ENCODE results near the gene PLOD3.

The PLOD3 gene

DNA sequence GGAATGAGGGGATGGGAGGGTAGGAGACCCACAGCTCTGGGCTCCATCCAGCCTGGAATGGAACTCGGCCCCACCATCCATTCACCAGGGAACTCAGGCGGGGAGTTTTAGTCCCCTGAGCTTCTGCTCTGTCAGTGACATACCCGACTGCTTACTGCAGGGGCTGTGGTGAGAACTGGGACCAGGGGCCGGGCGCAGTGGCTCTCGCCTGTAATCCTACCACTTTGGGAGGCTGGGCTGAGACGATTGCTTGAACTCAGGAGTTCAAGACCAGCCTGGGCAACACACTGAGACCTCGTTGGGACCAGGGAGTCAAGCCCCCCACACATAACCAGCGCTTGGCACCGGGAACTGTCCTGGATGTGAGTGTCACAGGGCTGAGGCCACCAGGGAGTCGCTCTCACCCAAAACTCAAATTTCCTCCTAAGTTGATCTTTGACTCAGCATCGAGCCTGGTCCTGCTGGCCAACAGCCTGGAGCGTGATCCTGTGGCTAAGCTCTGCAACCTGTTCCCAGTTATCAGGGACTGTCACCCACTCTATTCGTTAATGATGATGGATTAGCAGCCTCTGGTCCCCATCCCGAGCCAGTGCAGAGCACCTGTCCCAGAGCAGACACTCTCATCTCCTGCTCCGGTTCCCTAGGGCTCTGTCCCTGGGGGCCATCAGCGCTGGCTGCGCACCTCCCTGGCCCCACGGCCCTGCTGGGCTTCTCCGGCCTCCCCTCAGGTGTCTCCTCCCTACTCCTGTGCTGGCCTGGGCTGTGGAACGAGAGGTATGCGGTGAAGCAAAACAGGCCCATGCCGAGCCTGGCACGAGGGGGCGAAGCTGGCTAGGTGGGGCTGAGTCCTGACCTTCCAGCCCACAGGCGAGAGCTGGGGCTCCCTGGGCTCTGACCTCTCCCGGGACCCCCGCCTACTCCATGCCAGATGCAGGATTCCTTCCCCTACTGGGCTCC, 21.1 kb upstream of the PLOD3 start:
- peaks cover 24% of the 10 kb centered on the region in 2 donors for H3K36me3 ChIP-seq (ENCODE audit: control insufficient read depth in 2 of 2, insufficient read depth in 2 of 2, low read length in 2 of 2)
- H3K27me3 ChIP-seq (ENCODE audit: control insufficient read depth in 2 of 2, insufficient read depth in 2 of 2, low read length in 2 of 2), result no peaks in the 10 kb centered on the region
- no peaks in the 10 kb centered on the region for H3K9me3 ChIP-seq (ENCODE audit: control insufficient read depth in 2 of 2, low read length in 2 of 2)
- no peak overlapping the region for H3K9ac ChIP-seq (ENCODE audit: low read depth in 1 of 2, low read length in 2 of 2)
- peaks cover 23 to 47% of the 10 kb centered on the region in 2 donors for H3K4me1 ChIP-seq (ENCODE audit: control insufficient read depth in 2 of 2, insufficient read depth in 2 of 2, low read length in 2 of 2)
- no peak overlapping the region for H3K4me3 ChIP-seq (ENCODE audit: low read length in 2 of 2)
- H3K27ac ChIP-seq (ENCODE audit: low read depth in 2 of 2, low read length in 2 of 2), result peak overlapping the region; percentile 58 to 84

DNA sequence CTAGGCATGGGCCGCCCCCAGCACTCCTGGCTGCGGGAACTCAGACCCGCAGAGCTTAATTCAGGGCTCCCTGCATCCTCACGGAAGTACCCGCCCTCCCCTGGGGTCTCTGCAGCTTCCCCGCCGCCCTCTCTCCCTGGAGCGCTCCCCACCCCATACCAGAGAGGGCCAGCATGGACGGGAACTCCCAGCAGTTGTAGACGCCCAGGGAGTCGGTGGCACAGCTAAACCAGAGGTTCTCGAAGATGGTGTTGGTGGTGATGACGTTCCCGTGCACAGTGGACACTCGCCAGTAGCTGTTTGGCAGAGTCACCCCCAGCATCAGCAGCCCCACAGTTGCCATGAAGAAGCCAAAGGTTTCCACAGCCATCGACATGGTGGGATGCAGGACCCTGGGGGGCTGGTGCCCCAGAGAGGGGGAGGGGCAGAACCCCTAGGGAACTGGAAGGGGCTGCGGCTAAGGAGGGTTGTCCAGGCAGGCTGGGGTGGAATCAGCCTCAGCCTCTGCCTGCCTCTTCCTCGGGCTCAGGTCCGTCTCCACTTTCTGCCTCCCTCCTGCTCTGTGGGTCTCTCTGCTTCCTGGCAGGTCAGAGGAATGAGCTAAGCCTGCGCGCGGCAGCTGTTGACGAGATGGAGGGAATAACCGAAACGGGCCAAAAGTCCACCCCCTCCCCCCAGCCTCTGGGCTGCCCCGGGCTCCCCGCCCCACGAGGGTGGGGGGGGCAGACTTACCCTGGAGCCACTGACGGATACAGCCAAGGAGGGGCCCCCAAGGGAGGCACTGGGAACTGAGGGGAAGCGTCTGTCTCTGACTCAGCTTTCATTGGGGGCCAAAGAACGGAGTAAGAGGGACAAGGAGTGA, 20.1 kb upstream of the PLOD3 start, which contains the start of gene CLDN15:
Gene CLDN15 (minus strand): TSS at position 597 of the 862 bp plus-strand sequence. CDS start 221 bp downstream, at position 376.
- Histone ChIP-seq H3K27ac (ENCODE audit: low read depth in 2 of 2, low read length in 2 of 2) (peak within 1 kb of the TSS; percentile 58 to 84), H3K4me3 (ENCODE audit: low read length in 2 of 2) (peak within 1 kb of the TSS; percentile 62 to 63), H3K36me3 (ENCODE audit: control insufficient read depth in 2 of 2, insufficient read depth in 2 of 2, low read length in 2 of 2) (peaks cover 20 to 24% of the 10 kb centered on the region in 2 donors), H3K27me3 (ENCODE audit: control insufficient read depth in 2 of 2, insufficient read depth in 2 of 2, low read length in 2 of 2) (no peaks in the 10 kb centered on the region), H3K9ac (ENCODE audit: low read depth in 1 of 2, low read length in 2 of 2) (peak within 1 kb of the TSS; percentile 66 to 74), H3K9me3 (ENCODE audit: control insufficient read depth in 2 of 2, low read length in 2 of 2) (no peaks in the 10 kb centered on the region), H3K4me1 (ENCODE audit: control insufficient read depth in 2 of 2, insufficient read depth in 2 of 2, low read length in 2 of 2) (peaks cover 25 to 45% of the 10 kb centered on the region in 2 donors)

GRCh38 chr7:101236292-101236835, 19.0 kb upstream of the PLOD3 start:
- peak overlapping the region; percentile 62 to 63 for H3K4me3 ChIP-seq (ENCODE audit: low read length in 2 of 2)
- peak overlapping the region; percentile 66 to 74 for H3K9ac ChIP-seq (ENCODE audit: low read depth in 1 of 2, low read length in 2 of 2)
- peak overlapping the region; percentile 58 to 84 for H3K27ac ChIP-seq (ENCODE audit: low read depth in 2 of 2, low read length in 2 of 2)
- no peaks in the 10 kb centered on the region for H3K27me3 ChIP-seq (ENCODE audit: control insufficient read depth in 2 of 2, insufficient read depth in 2 of 2, low read length in 2 of 2)
- H3K36me3 ChIP-seq (ENCODE audit: control insufficient read depth in 2 of 2, insufficient read depth in 2 of 2, low read length in 2 of 2), result peaks cover 19 to 20% of the 10 kb centered on the region in 2 donors
- no peaks in the 10 kb centered on the region for H3K9me3 ChIP-seq (ENCODE audit: control insufficient read depth in 2 of 2, low read length in 2 of 2)
- peaks cover 33 to 53% of the 10 kb centered on the region in 2 donors for H3K4me1 ChIP-seq (ENCODE audit: control insufficient read depth in 2 of 2, insufficient read depth in 2 of 2, low read length in 2 of 2)

DNA sequence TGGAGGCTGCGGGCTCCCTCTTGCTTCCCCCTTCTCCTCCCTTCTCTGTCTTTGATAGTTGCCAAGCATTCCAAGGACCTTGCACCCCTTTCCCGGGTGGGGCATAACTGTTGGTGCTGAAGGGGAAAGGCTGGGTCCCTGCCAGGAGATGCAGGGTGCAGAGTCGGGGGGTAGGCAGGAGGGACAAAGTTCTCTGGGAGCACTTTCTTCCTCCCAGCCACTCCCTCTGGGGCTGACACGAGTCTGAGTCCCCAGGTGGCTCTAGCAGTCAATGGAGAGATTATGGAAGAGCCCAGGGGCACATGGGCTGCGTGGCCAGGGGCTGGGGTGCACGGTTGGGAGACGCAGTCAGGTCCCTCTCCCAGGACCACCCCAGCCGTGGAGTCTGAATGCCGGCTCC, 18.1 kb upstream of the PLOD3 start:
- H3K9me3 ChIP-seq (ENCODE audit: control insufficient read depth in 2 of 2, low read length in 2 of 2), result no peaks in the 10 kb centered on the region
- H3K4me1 ChIP-seq (ENCODE audit: control insufficient read depth in 2 of 2, insufficient read depth in 2 of 2, low read length in 2 of 2), result peaks cover 33 to 48% of the 10 kb centered on the region in 2 donors
- peaks cover 15% of the 10 kb centered on the region in 2 donors for H3K36me3 ChIP-seq (ENCODE audit: control insufficient read depth in 2 of 2, insufficient read depth in 2 of 2, low read length in 2 of 2)
- H3K27me3 ChIP-seq (ENCODE audit: control insufficient read depth in 2 of 2, insufficient read depth in 2 of 2, low read length in 2 of 2), result no peaks in the 10 kb centered on the region
- H3K4me3 ChIP-seq (ENCODE audit: low read length in 2 of 2), result peak overlapping the region; percentile 62 to 63
- H3K27ac ChIP-seq (ENCODE audit: low read depth in 2 of 2, low read length in 2 of 2), result peak overlapping the region; percentile 58 to 84
- peak overlapping the region; percentile 66 to 74 for H3K9ac ChIP-seq (ENCODE audit: low read depth in 1 of 2, low read length in 2 of 2)

DNA sequence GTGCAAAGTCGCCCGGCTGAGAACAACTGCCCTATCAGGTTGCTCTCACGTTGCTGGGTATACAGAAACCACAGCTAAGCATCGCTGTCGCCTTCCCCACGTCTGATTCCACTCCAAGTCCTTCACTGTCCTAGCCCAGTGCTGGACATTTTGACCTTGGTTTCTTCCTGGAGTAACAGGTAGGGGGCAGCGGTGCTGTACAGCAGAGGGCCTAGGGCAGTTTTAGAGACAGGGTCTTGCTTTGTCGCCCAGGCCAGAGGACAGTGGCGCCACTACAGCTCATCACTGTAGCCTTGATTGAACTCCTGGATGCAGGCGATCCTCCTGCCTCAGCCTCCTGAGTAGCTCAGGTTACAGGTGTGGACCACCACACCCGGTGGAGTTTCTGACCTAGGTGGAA, 17.7 kb upstream of the PLOD3 start:
- no peaks in the 10 kb centered on the region for H3K9me3 ChIP-seq (ENCODE audit: control insufficient read depth in 2 of 2, low read length in 2 of 2)
- peaks cover 33 to 47% of the 10 kb centered on the region in 2 donors for H3K4me1 ChIP-seq (ENCODE audit: control insufficient read depth in 2 of 2, insufficient read depth in 2 of 2, low read length in 2 of 2)
- H3K27me3 ChIP-seq (ENCODE audit: control insufficient read depth in 2 of 2, insufficient read depth in 2 of 2, low read length in 2 of 2), result no peaks in the 10 kb centered on the region
- peak overlapping the region; percentile 58 to 84 for H3K27ac ChIP-seq (ENCODE audit: low read depth in 2 of 2, low read length in 2 of 2)
- peaks cover 10 to 14% of the 10 kb centered on the region in 2 donors for H3K36me3 ChIP-seq (ENCODE audit: control insufficient read depth in 2 of 2, insufficient read depth in 2 of 2, low read length in 2 of 2)
- H3K4me3 ChIP-seq (ENCODE audit: low read length in 2 of 2), result peak overlapping the region in 1 of 2 donors; percentile 28
- peak overlapping the region in 1 of 2 donors; percentile 66 for H3K9ac ChIP-seq (ENCODE audit: low read depth in 1 of 2, low read length in 2 of 2)

DNA sequence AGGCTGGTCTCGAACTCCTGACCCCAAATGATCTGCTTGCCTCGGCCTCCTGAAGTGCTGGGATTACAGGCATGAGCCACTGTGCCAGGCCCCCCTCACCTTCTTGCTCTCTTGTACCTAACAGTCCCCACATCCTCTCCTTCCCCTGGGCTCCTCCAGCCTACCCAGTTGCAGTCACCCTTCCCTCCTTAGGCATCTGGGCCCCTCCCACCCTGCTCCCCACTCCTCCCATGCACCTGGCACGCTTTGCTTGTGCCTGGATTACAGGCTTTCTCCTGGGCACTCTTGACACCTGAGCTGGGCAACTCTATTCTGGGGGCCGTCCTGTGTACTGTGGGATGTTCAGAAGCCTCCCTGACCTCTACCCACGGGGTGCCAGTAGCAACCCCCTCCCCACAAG, 17.3 kb upstream of the PLOD3 start:
- Histone ChIP-seq H3K27me3 (ENCODE audit: control insufficient read depth in 2 of 2, insufficient read depth in 2 of 2, low read length in 2 of 2) (no peaks in the 10 kb centered on the region), H3K36me3 (ENCODE audit: control insufficient read depth in 2 of 2, insufficient read depth in 2 of 2, low read length in 2 of 2) (peaks cover 6 to 10% of the 10 kb centered on the region in 2 donors), H3K9ac (ENCODE audit: low read depth in 1 of 2, low read length in 2 of 2) (peak overlapping the region in 1 of 2 donors; percentile 66), H3K4me3 (ENCODE audit: low read length in 2 of 2) (peak overlapping the region in 1 of 2 donors; percentile 28), H3K9me3 (ENCODE audit: control insufficient read depth in 2 of 2, low read length in 2 of 2) (no peaks in the 10 kb centered on the region), H3K4me1 (ENCODE audit: control insufficient read depth in 2 of 2, insufficient read depth in 2 of 2, low read length in 2 of 2) (peaks cover 33 to 47% of the 10 kb centered on the region in 2 donors), H3K27ac (ENCODE audit: low read depth in 2 of 2, low read length in 2 of 2) (peak overlapping the region; percentile 58 to 84)

GRCh38 chr7:101233907-101234547, 16.6 kb upstream of the PLOD3 start:
- Histone ChIP-seq H3K27ac (ENCODE audit: low read depth in 2 of 2, low read length in 2 of 2) (no peak overlapping the region), H3K9me3 (ENCODE audit: control insufficient read depth in 2 of 2, low read length in 2 of 2) (no peaks in the 10 kb centered on the region), H3K9ac (ENCODE audit: low read depth in 1 of 2, low read length in 2 of 2) (no peak overlapping the region), H3K4me3 (ENCODE audit: low read length in 2 of 2) (no peak overlapping the region), H3K27me3 (ENCODE audit: control insufficient read depth in 2 of 2, insufficient read depth in 2 of 2, low read length in 2 of 2) (no peaks in the 10 kb centered on the region), H3K4me1 (ENCODE audit: control insufficient read depth in 2 of 2, insufficient read depth in 2 of 2, low read length in 2 of 2) (peaks cover 33 to 47% of the 10 kb centered on the region in 2 donors), H3K36me3 (ENCODE audit: control insufficient read depth in 2 of 2, insufficient read depth in 2 of 2, low read length in 2 of 2) (peaks cover 3 to 6% of the 10 kb centered on the region in 2 donors)

DNA sequence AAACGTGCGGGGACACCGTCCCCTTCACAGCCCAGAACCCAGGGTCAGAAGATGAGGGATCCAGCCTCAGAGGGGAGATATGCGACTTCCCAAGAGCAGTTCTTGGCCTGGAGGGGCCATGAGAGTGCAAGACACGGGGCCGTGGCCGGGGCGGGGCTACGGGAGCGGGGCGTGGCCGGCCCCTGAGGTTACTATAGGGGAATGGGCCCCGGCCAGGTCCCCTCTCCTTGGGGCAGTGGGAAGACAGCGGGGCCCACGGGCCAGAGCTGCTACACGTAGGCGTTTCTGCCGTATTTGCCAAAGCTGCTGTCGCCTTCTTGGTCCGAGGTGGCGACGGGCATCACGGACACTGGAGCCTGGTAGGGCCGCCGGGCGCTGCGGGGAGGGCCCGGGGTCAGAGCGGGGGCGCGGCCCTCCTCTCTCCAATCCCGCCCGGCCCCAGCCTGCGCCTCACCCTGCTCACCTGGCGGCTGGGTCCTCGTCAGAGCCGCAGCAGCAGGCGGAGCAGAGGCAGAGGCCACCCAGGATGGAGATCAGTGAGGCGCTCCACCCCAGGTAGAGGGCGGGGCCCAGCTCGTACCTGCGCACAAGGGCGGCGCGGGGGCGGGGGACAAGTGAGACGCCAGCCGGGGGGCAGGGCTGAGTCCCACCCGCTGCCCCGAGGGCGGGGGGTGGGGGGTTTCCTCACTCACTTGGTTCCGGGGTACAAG, 14.9 kb upstream of the PLOD3 start:
- Histone ChIP-seq H3K36me3 (ENCODE audit: control insufficient read depth in 2 of 2, insufficient read depth in 2 of 2, low read length in 2 of 2) (peaks cover 0 to 9% of the 10 kb centered on the region in 2 donors), H3K9ac (ENCODE audit: low read depth in 1 of 2, low read length in 2 of 2) (peak overlapping the region; percentile 54 to 67)

GRCh38 chr7:101231644-101232043, 14.3 kb upstream of the PLOD3 start:
- H3K4me1 ChIP-seq (ENCODE audit: control insufficient read depth in 2 of 2, insufficient read depth in 2 of 2, low read length in 2 of 2), result peaks cover 24 to 27% of the 10 kb centered on the region in 2 donors
- H3K4me3 ChIP-seq (ENCODE audit: low read length in 2 of 2), result peak overlapping the region; percentile 54 to 62
- peak overlapping the region; percentile 54 to 67 for H3K9ac ChIP-seq (ENCODE audit: low read depth in 1 of 2, low read length in 2 of 2)
- peaks cover 0 to 13% of the 10 kb centered on the region in 2 donors for H3K36me3 ChIP-seq (ENCODE audit: control insufficient read depth in 2 of 2, insufficient read depth in 2 of 2, low read length in 2 of 2)
- no peaks in the 10 kb centered on the region for H3K9me3 ChIP-seq (ENCODE audit: control insufficient read depth in 2 of 2, low read length in 2 of 2)
- H3K27me3 ChIP-seq (ENCODE audit: control insufficient read depth in 2 of 2, insufficient read depth in 2 of 2, low read length in 2 of 2), result no peaks in the 10 kb centered on the region
- H3K27ac ChIP-seq (ENCODE audit: low read depth in 2 of 2, low read length in 2 of 2), result peak overlapping the region; percentile 82 to 83

More for the DNA sequence above, 14.9 kb upstream of the PLOD3 start:
- peak overlapping the region; percentile 54 to 62 for H3K4me3 ChIP-seq (ENCODE audit: low read length in 2 of 2)
- H3K9me3 ChIP-seq (ENCODE audit: control insufficient read depth in 2 of 2, low read length in 2 of 2), result no peaks in the 10 kb centered on the region
- H3K27me3 ChIP-seq (ENCODE audit: control insufficient read depth in 2 of 2, insufficient read depth in 2 of 2, low read length in 2 of 2), result no peaks in the 10 kb centered on the region
- H3K27ac ChIP-seq (ENCODE audit: low read depth in 2 of 2, low read length in 2 of 2), result peak overlapping the region; percentile 82 to 83
- H3K4me1 ChIP-seq (ENCODE audit: control insufficient read depth in 2 of 2, insufficient read depth in 2 of 2, low read length in 2 of 2), result peaks cover 25 to 34% of the 10 kb centered on the region in 2 donors

All from mucosa of rectum (tissue), 2 donors.